ENCODE data around the gene TMED6.

TMED6 gene

GRCh38 chr16:69351309-69352027 lies at the start of gene TMED6:
TMED6 (minus strand) TSS chr16:69351786; CDS start chr16:69351753, 33 bp downstream.
- DNase-seq (ENCODE audit: low spot score) = no peak
- no peak for TF ChIP-seq CTCF (IDR thresholded peaks at IDR 0.05; ENCODE audit: borderline replicate concordance, control extremely low read depth, extremely low read depth, insufficient read depth, missing control alignments)
- in situ Hi-C loops (cut with MboI; ENCODE audit: low sequenced_read_pairs, unreplicated experiment) = no loop called here

GRCh38 chr16:69399361-69399760 lies 47.8 kb upstream of the TMED6 start:
- no peak for TF ChIP-seq CTCF (IDR thresholded peaks at IDR 0.05; ENCODE audit: borderline replicate concordance, control extremely low read depth, extremely low read depth, insufficient read depth, missing control alignments)
- in situ Hi-C loops (cut with MboI; ENCODE audit: low sequenced_read_pairs, unreplicated experiment) = loop anchor here (10.0 to 25.0 kb wide), 2 partner anchors 165 to 538 kb away; partner anchors contain the start of gene NFAT5
- DNase-seq (ENCODE audit: low spot score) = no peak

GRCh38 chr16:69397821-69398521 lies 46.4 kb upstream of the TMED6 start:
- in situ Hi-C loops (cut with MboI; ENCODE audit: low sequenced_read_pairs, unreplicated experiment) = loop anchor here (10.0 to 25.0 kb wide), 2 partner anchors 167 to 539 kb away; partner anchors contain the start of gene NFAT5
- TF ChIP-seq CTCF (IDR thresholded peaks at IDR 0.05; ENCODE audit: borderline replicate concordance, control extremely low read depth, extremely low read depth, insufficient read depth, missing control alignments) = peak; percentile 12
- no peak for DNase-seq (ENCODE audit: low spot score)

- in situ Hi-C loops (cut with MboI; ENCODE audit: low sequenced_read_pairs, unreplicated experiment) = loop anchor here (10.0 to 25.0 kb wide), 2 partner anchors 168 to 541 kb away; partner anchors contain the start of gene NFAT5
- peak; percentile 56 for DNase-seq (ENCODE audit: low spot score)
- TF ChIP-seq CTCF (IDR thresholded peaks at IDR 0.05; ENCODE audit: borderline replicate concordance, control extremely low read depth, extremely low read depth, insufficient read depth, missing control alignments) = peak; percentile 37
Observed at GRCh38 chr16:69396187-69397061, 44.8 kb upstream of the TMED6 start.

GRCh38 chr16:69395859-69396186 lies 44.2 kb upstream of the TMED6 start:
- no peak for TF ChIP-seq CTCF (IDR thresholded peaks at IDR 0.05; ENCODE audit: borderline replicate concordance, control extremely low read depth, extremely low read depth, insufficient read depth, missing control alignments)
- in situ Hi-C loops (cut with MboI; ENCODE audit: low sequenced_read_pairs, unreplicated experiment) = loop anchor here (10.0 to 25.0 kb wide), 2 partner anchors 169 to 541 kb away; partner anchors contain the start of gene NFAT5
- DNase-seq (ENCODE audit: low spot score) = no peak

Data from GM13976 (cell line).